Fibroblast of peridontal ligament (primary cell): ENCODE results near the gene TAB3.

Experiments used
- DNase-seq: peaks from one replicate; pipeline ENCODE4 v3.0.0-alpha.2; 2010; ENCODE audit errors: extremely low read depth

Gene TAB3

GRCh38 chrX:30889147-30890140 is at the start of gene TAB3:
Gene TAB3, minus strand, starts transcription at chrX:30889254. Its CDS starts 29,666 bp downstream, at chrX:30859588.
- peak; percentile 94 for DNase-seq

GRCh38 chrX:30938295-30938694 is 49.2 kb upstream of the TAB3 start:
- no peak for DNase-seq

- no peak for DNase-seq
These were observed 46.9 kb upstream of the TAB3 start for GRCh38 chrX:30935985-30936384.

- DNase-seq, result no peak
These were observed 42.9 kb upstream of the TAB3 start for GRCh38 chrX:30931920-30932319.

GRCh38 chrX:30930679-30931078 is 41.6 kb upstream of the TAB3 start:
- no peak for DNase-seq

- DNase-seq, result no peak
These were observed 41.1 kb upstream of the TAB3 start for GRCh38 chrX:30930143-30930542.

GRCh38 chrX:30920271-30920670 is 31.2 kb upstream of the TAB3 start:
- no peak for DNase-seq

GRCh38 chrX:30918480-30918879 is 29.4 kb upstream of the TAB3 start:
- DNase-seq, result no peak

- DNase-seq, result no peak
These were observed 24.4 kb upstream of the TAB3 start for GRCh38 chrX:30913492-30913891.

GRCh38 chrX:30910124-30910860 is 21.2 kb upstream of the TAB3 start:
- DNase-seq, result no peak

GRCh38 chrX:30906726-30907125 is 17.7 kb upstream of the TAB3 start:
- no peak for DNase-seq

- no peak for DNase-seq
These were observed 16.3 kb upstream of the TAB3 start for GRCh38 chrX:30905321-30905720.

GRCh38 chrX:30904632-30905031 is 15.6 kb upstream of the TAB3 start:
- no peak for DNase-seq

- no peak for DNase-seq
These were observed 15.1 kb upstream of the TAB3 start for GRCh38 chrX:30904186-30904585.

GRCh38 chrX:30900227-30900626 is 11.2 kb upstream of the TAB3 start:
- no peak for DNase-seq

GRCh38 chrX:30898886-30899285 is 9.8 kb upstream of the TAB3 start:
- DNase-seq, result no peak

GRCh38 chrX:30895370-30895769 is 6.3 kb upstream of the TAB3 start:
- no peak for DNase-seq

GRCh38 chrX:30893206-30893605 is 4.2 kb upstream of the TAB3 start:
- no peak for DNase-seq

- no peak for DNase-seq
These were observed 3.5 kb upstream of the TAB3 start for GRCh38 chrX:30892591-30892990.

GRCh38 chrX:30888526-30889146 is 418 bp downstream of the TAB3 start:
- DNase-seq, result no peak

- no peak for DNase-seq
These were observed 1.3 kb downstream of the TAB3 start for GRCh38 chrX:30887721-30888120.

GRCh38 chrX:30887288-30887687 is 1.8 kb downstream of the TAB3 start:
- no peak for DNase-seq
